Uterus (tissue), 4 donors: Measurements from ENCODE around the gene RPRD1B. TPM values are rescaled to one million over a fixed set of nuclear protein-coding genes. Genes with fewer than 3 reads are reported as not detected.

ENCODE experiments used
- DNase-seq, 2 donors: peaks; one replicate each; pipeline ENCODE4 v3.0.0-alpha.2; 2019 to 2020
- H3K27ac ChIP-seq, 2 donors: fragments of 200-600 bp; sonication (generic); 1 replicate in 1 of 2; 2 replicates in 1 of 2; pipeline ENCODE4 v1.5.1; 2016 to 2018
- H3K27me3 ChIP-seq, 2 donors: fragments of 200-600 bp; sonication (generic); one replicate each; pipeline ENCODE4 v1.5.1; 2018 to 2019; ENCODE audit warnings: control low read depth in 1 of 2
- H3K36me3 ChIP-seq, 2 donors: fragments of 200-600 bp; sonication (generic); one replicate each; pipeline ENCODE4 v1.5.1; 2019; ENCODE audit warnings: control low read depth in 1 of 2
- H3K4me1 ChIP-seq, 2 donors: fragments of 200-600 bp; sonication (generic); one replicate each; pipeline ENCODE4 v1.5.1; 2018 to 2019; ENCODE audit warnings: control low read depth in 1 of 2
- H3K4me3 ChIP-seq, 2 donors: fragments of 200-600 bp; sonication (generic); 1 replicate in 1 of 2; 2 replicates in 1 of 2; pipeline ENCODE4 v1.5.1; 2018 to 2019; ENCODE audit warnings: mild to moderate bottlenecking in 1 of 2
- H3K9me3 ChIP-seq, 2 donors: fragments of 200-600 bp; sonication (generic); one replicate each; pipeline ENCODE4 v1.5.1; 2019; ENCODE audit warnings: control low read depth in 1 of 2
- POLR2A ChIP-seq, 2 donors: fragments of 450-650 bp; IDR thresholded peaks; one replicate each; pipeline ENCODE4 v1.6.1; 2016; ENCODE audit warnings: antibody characterized with exemption in 2 of 2, mild to moderate bottlenecking in 1 of 2, moderate library complexity in 1 of 2
- intact Hi-C: fragments of 100-400 bp; cut with DNase I; formaldehyde crosslinking; loops from one replicate; pipeline ENCODE4 v1.15.1; 2023; ENCODE audit warnings: low total_unique reads
- total RNA-seq, 4 donors: library from RNA; depleted of rRNA in 3 of 4; stranded (reverse); fragments of >200 nt in 3 of 4; gene quantifications; one replicate each; pipeline versions ENCODE4 v1.1.0 to v1.2.4, GENCODE V29; 2014 to 2023
- TF ChIP-seq, protein P1 (sequence below), 4 experiments: fragments of 200-600 bp in 2 of 4; fragments of 450-650 bp in 2 of 4; sonication (generic) in 2 of 4; IDR thresholded peaks; one replicate each; pipeline ENCODE4 v1.5.1; 2016 to 2019; ENCODE audit warnings: antibody characterized with exemption in 4 of 4, mild to moderate bottlenecking in 2 of 4, moderate library complexity in 1 of 4
- donor health status: DM: yes; HTN: yes; CAD: no.

The RPRD1B gene
- total RNA-seq, 4 donors from 2014 or later: 7.9 to 71.3 (median 26.1) TPM

DNA sequence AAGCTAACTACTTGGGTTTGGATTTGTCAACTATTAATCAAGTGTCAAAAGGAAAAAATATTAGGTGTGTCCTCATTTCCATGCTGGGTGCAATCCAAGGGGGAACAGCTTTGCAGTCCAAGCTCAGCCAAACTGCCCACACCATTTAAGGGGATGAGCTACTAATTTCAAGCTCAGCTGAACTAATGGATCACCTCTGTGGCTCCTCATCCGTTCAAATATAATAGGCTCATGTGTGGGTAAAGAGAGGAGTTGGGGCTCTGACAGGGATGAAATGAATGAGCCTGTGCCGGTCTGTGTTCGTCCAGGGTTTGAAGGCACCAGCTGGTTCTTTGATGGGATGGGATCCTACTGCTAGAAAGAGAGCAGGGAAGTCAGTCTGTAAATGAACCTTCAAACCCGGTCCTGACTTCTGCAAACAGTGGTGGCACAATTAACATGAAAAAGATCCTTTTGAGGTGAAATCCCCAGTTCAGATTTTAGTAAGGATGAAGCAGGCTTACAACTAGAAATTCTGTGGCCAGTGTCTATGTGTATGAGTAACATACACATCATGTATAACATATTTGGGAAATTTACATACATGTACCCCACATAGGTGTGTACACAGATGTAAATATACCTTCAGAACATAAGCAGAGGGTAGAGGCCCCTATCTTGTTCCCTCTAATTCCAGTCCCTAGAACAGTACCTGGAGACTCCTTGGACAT, 42.2 kb upstream of the RPRD1B start:
- H3K27ac ChIP-seq: no peak overlapping the region
- intact Hi-C loops: no loop called here
- TF ChIP-seq POLR2A (IDR thresholded peaks at IDR 0.05): no peak
- TF ChIP-seq, protein P1, sequence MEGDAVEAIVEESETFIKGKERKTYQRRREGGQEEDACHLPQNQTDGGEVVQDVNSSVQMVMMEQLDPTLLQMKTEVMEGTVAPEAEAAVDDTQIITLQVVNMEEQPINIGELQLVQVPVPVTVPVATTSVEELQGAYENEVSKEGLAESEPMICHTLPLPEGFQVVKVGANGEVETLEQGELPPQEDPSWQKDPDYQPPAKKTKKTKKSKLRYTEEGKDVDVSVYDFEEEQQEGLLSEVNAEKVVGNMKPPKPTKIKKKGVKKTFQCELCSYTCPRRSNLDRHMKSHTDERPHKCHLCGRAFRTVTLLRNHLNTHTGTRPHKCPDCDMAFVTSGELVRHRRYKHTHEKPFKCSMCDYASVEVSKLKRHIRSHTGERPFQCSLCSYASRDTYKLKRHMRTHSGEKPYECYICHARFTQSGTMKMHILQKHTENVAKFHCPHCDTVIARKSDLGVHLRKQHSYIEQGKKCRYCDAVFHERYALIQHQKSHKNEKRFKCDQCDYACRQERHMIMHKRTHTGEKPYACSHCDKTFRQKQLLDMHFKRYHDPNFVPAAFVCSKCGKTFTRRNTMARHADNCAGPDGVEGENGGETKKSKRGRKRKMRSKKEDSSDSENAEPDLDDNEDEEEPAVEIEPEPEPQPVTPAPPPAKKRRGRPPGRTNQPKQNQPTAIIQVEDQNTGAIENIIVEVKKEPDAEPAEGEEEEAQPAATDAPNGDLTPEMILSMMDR (IDR thresholded peaks at IDR 0.05): no peak
- no peaks in the 10 kb centered on the region for H3K36me3 ChIP-seq
- no peaks in the 10 kb centered on the region for H3K9me3 ChIP-seq
- no peak for DNase-seq
- H3K4me1 ChIP-seq: no peaks in the 10 kb centered on the region
- H3K4me3 ChIP-seq: no peak overlapping the region
- no peaks in the 10 kb centered on the region for H3K27me3 ChIP-seq

DNA sequence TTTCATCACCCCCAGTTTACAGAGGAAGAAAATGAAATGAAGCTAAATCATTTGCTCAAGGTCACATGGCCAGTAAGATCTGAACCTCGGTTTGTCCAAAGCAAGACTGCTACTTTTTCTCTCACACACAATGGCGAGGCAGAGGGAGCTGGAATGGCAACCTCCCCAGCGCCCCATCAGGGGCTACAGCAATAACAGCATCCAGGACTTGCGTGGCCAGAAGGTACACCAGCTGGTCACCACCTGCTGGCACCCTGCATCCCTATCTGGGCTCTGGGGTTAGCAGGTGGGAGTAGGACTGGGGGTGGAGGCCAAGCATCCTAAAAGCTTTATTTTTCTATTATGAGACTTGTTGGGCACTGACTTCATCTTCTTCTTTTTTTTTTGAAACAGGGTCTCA, 41.6 kb upstream of the RPRD1B start:
- TF ChIP-seq POLR2A (IDR thresholded peaks at IDR 0.05): no peak
- TF ChIP-seq, protein P1 (IDR thresholded peaks at IDR 0.05): no peak
- no peak overlapping the region for H3K4me3 ChIP-seq
- no peak overlapping the region for H3K27ac ChIP-seq
- H3K27me3 ChIP-seq: no peaks in the 10 kb centered on the region
- H3K36me3 ChIP-seq: no peaks in the 10 kb centered on the region
- intact Hi-C loops: no loop called here
- H3K4me1 ChIP-seq: no peaks in the 10 kb centered on the region
- no peak for DNase-seq
- no peaks in the 10 kb centered on the region for H3K9me3 ChIP-seq

DNA sequence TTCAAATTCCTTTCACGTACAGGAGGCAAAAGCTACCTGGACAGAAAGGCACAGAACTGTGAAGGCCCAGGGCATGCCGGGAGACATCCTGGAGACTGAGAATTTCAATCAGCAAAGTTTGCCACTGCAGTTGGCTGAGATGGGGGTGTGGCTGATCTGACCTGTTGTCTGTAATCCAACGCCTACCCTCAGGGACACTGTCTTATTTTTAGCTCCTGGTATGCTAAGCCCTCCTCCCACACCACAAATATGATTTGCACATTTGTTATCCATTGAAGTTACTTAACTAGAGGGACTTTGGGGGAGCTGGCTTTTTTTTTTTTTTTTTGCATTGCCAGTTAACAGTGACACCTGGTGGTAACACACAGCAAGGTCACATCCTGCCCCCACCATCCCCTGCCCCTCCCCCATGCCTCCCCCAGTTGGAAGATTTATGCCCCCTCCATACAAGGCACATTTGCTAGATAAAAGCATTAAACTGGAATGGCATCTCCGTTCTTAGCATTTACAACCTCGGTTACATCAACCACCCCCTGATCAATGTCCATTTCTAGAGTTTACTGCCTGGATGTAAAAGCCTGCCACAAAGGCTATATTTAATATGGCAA, 40.6 kb upstream of the RPRD1B start:
- H3K27me3 ChIP-seq: no peaks in the 10 kb centered on the region
- no peak for TF ChIP-seq POLR2A (IDR thresholded peaks at IDR 0.05)
- TF ChIP-seq, protein P1 (IDR thresholded peaks at IDR 0.05): peak in 2 of 4 experiments; percentile 50 to 54
- H3K4me1 ChIP-seq: no peaks in the 10 kb centered on the region
- DNase-seq: no peak
- no peaks in the 10 kb centered on the region for H3K9me3 ChIP-seq
- intact Hi-C loops: no loop called here
- H3K36me3 ChIP-seq: no peaks in the 10 kb centered on the region
- no peak overlapping the region for H3K4me3 ChIP-seq
- no peak overlapping the region for H3K27ac ChIP-seq

DNA sequence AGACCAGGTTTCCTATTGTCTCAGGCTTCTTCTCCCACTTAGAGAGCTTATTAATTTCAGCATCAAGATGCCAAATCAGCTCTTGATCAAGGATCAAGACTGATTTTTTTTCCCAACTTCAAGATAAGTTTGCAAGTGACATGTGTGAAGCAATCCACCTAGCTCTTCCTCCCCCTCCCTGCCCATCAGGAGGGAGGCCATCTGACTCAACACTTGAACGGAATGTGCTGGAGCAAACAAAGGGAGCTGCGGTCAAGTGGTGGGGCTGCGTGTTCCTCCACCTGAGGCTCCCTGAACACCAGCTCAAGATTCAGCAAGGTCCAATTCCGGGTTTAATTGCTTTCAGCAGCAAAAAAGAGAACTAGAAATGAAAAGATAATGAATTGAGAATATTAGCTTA, 39.0 kb upstream of the RPRD1B start:
- intact Hi-C loops: no loop called here
- Histone ChIP-seq H3K27me3 (no peaks in the 10 kb centered on the region), H3K27ac (no peak overlapping the region), H3K36me3 (no peaks in the 10 kb centered on the region), H3K9me3 (no peaks in the 10 kb centered on the region), H3K4me1 (no peaks in the 10 kb centered on the region), H3K4me3 (no peak overlapping the region)
- TF ChIP-seq, protein P1 (IDR thresholded peaks at IDR 0.05): no peak
- TF ChIP-seq POLR2A (IDR thresholded peaks at IDR 0.05): no peak
- DNase-seq: no peak

DNA sequence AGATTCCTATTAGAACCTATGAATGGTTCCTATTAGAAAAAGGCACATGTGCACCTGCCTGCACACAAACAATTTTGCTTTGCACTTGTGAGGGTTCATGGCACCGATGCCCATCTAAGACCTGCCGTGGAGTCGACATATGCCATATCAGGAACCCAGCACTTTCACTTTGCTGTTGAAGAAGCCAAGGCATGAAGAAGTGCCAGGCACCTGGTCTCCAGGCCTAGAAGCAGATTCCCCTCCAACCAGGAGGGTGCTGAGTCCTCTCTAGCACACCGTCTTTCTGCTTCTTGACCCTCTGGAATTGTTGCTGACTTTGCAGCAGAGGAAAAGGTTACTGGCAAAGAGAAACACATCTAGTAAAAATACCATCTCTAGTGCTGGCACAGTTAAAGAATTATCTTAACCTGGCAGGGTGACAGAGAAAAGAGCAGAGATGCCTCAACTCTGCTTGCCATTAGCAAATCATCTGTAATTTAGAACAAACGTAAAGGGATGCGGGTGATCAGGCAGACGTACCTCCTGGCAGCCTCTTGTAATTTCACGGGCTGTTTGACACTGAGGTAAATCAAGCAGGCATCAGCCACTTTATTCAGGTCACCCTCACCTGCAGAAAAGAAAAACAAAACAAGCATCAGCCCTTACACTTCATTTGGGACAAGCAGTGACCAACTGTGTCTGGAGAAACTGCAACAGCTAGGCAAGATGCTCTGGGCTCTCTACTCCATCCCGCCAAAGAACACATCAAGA, 37.5 kb upstream of the RPRD1B start:
- Histone ChIP-seq H3K4me3 (no peak overlapping the region), H3K9me3 (no peaks in the 10 kb centered on the region), H3K4me1 (no peaks in the 10 kb centered on the region), H3K36me3 (no peaks in the 10 kb centered on the region), H3K27me3 (no peaks in the 10 kb centered on the region), H3K27ac (no peak overlapping the region)
- no peak for DNase-seq
- intact Hi-C loops: no loop called here
- no peak for TF ChIP-seq POLR2A (IDR thresholded peaks at IDR 0.05)
- TF ChIP-seq, protein P1 (IDR thresholded peaks at IDR 0.05): no peak
